Fibroblast of mammary gland (primary cell): ENCODE data around the gene SEL1L2.

Experiments
- DNase-seq: peaks from one replicate; pipeline ENCODE4 v3.0.0-alpha.2; 2010; ENCODE audit warnings: low read depth
- H3K4me3 ChIP-seq: 2 replicates; pipeline ENCODE4 v1.5.1; 2011; ENCODE audit warnings: low read depth, mild to moderate bottlenecking, low read length, moderate library complexity; ENCODE audit not compliant: control insufficient read depth
- CTCF ChIP-seq: conservative IDR thresholded peaks from 2 replicates; pipeline ENCODE4 v1.5.1; 2011; ENCODE audit warnings: low read depth, low read length, inconsistent platforms; ENCODE audit not compliant: control insufficient read depth, insufficient read depth

SEL1L2 gene

GRCh38 chr20:13898012-13898612 is 92.3 kb downstream of the SEL1L2 start:
- peak; percentile 20 for DNase-seq
- H3K4me3 ChIP-seq, result no peak overlapping the region
- TF ChIP-seq CTCF, result peak; percentile 14

- no peak for DNase-seq
- TF ChIP-seq CTCF, result no peak
- no peak overlapping the region for H3K4me3 ChIP-seq
Measured at GRCh38 chr20:13891575-13891974, 98.8 kb downstream of the SEL1L2 start.

- no peak for DNase-seq
- no peak overlapping the region for H3K4me3 ChIP-seq
- no peak for TF ChIP-seq CTCF
Measured at GRCh38 chr20:13884803-13885202, 105.6 kb downstream of the SEL1L2 start.

GRCh38 chr20:13883425-13883824 is 107.0 kb downstream of the SEL1L2 start:
- H3K4me3 ChIP-seq, result no peak overlapping the region
- no peak for TF ChIP-seq CTCF
- DNase-seq, result no peak

- no peak overlapping the region for H3K4me3 ChIP-seq
- no peak for DNase-seq
- no peak for TF ChIP-seq CTCF
Measured at GRCh38 chr20:13878566-13878965, 111.8 kb downstream of the SEL1L2 start.

- no peak overlapping the region for H3K4me3 ChIP-seq
- no peak for DNase-seq
- no peak for TF ChIP-seq CTCF
Measured at GRCh38 chr20:13877793-13878192, 112.6 kb downstream of the SEL1L2 start.
